ENCODE measurements around the gene CD160.
"Not testable (repeated sequence)": the region's sequence is repeated elsewhere in the genome, so short reads cannot be mapped to it uniquely, and the experiment has no call there.

CD160 gene

DNA sequence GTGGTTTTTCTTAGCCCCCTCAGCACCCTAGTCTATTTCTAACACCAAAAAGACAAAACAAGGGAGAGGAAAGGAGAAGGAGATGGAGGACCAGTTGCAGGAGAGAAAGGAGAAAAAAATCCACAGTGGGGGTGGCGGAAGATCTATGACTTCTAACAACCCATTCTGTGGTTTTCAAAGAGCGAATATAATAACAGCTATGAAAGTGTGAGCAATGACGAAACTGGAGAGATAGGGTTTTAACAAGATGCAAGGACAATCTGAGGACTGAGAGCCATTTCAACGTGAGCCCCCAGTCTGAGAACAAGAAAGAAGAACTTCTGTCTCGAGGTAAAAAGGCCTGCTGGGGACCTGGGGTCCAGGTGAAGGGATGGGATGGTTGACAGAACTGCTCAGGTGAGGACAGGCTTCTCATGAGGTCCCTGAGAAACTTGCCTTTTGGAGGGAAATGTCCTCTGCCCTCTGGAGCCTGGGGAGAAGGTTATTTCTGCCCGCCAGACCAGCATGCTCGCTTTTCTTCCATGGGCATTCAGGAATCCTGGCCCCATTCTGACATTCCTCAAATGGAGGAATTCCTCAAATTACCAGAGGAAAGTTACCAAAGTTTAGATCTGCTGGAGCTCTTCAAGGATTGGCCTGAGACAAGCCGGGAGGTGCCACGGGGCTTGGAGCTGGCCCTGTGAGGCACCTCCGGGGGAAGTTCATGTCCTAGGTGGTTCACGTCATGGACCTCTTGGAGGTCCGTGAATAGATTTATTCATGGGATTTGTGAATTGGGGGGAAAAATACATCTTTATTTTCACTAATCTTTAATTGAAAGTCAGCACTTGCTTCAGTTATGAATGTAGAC, at the start of gene CD160:
Gene CD160 (plus strand): TSS at position 270 of the 850 bp plus-strand sequence. CDS start 8,829 bp downstream, outside the sequence.
- no peak within 1 kb of the TSS for H3K4me3 ChIP-seq (ENCODE audit: low read depth, low read length)
- TF ChIP-seq CTCF (IDR thresholded peaks at IDR 0.05; ENCODE audit: borderline replicate concordance, insufficient read depth, low read depth, low read length) = no peak

- not testable (repeated sequence) for H3K4me3 ChIP-seq (ENCODE audit: low read depth, low read length)
Observed at GRCh38 chr1:145670995-145671745, 48.1 kb upstream of the CD160 start.

GRCh38 chr1:145673217-145673616, 46.1 kb upstream of the CD160 start:
- H3K4me3 ChIP-seq (ENCODE audit: low read depth, low read length) = not testable (repeated sequence)

DNA sequence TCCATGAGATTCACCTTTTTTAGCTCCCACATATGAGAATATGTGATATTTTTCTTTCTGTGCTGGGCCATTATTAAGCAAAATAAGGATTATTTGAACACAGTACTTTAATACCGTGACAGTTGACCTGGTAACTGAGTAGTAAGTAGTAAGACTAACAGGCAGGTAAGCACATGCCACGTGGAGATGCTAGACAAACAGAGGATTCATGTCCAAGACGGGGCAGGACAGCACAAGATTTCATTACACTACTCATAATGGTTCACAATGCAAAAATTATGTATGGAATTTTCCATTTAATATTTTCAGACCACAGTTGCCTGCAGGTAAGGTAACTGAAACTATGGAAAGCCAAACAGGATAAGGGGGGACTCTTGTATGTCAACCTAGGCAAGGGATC, 34.4 kb upstream of the CD160 start:
- not testable (repeated sequence) for H3K4me3 ChIP-seq (ENCODE audit: low read depth, low read length)

GRCh38 chr1:145686078-145686477, 33.2 kb upstream of the CD160 start:
- not testable (repeated sequence) for H3K4me3 ChIP-seq (ENCODE audit: low read depth, low read length)

DNA sequence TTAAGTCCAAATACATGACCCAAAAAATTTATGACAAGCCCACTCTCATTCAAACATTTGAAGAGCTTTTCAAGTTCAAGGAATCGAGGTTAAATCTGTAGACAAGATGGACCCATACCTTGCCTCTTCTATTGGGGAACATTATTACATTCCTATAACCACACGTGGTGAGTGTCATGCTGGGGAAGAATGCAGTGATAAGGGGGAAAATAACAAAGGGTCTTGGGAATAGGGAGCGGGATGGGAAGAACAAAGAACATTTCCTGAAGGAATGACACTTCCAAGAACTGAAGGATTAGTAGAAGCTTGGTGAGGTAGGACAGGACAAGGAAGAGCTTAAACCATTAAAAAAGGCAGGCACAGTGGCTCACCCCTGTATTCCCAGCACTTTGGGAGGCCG, 31.0 kb upstream of the CD160 start:
- TF ChIP-seq CTCF (IDR thresholded peaks at IDR 0.05; ENCODE audit: borderline replicate concordance, insufficient read depth, low read depth, low read length) = no peak
- H3K4me3 ChIP-seq (ENCODE audit: low read depth, low read length) = no peak overlapping the region

- no peak for TF ChIP-seq CTCF (IDR thresholded peaks at IDR 0.05; ENCODE audit: borderline replicate concordance, insufficient read depth, low read depth, low read length)
Observed at GRCh38 chr1:145688924-145689323, 30.4 kb upstream of the CD160 start.

DNA sequence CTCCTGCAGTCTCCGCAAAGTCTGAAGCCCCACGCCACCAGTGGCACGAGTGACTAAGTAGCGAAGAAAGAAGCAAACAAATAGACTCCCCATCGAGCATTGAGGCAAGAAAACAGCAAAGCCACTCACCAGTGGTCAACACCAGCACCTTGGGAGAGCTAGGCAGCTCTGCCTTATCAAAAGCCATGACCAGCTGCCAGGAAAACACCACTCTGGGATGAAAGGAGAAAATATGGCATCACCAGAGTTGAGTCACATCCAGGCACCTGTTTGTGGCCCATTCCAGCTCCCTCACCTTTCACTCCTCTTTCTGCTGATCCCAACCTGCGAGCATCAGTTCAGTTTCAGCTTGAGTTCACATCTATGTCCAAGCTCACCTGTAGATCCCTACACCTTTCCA, 29.4 kb upstream of the CD160 start:
- H3K4me3 ChIP-seq (ENCODE audit: low read depth, low read length) = no peak overlapping the region
- no peak for TF ChIP-seq CTCF (IDR thresholded peaks at IDR 0.05; ENCODE audit: borderline replicate concordance, insufficient read depth, low read depth, low read length)

More at GRCh38 chr1:145688924-145689323, 30.4 kb upstream of the CD160 start:
- H3K4me3 ChIP-seq (ENCODE audit: low read depth, low read length) = no peak overlapping the region
